A673 (cell line): Measurements from ENCODE around the gene STARD5.

Experiments used
- EZH2 ChIP-seq: fragments of 200-600 bp; sonication (generic); IDR thresholded peaks from 2 replicates; pipeline ENCODE4 v1.6.1; 2017; ENCODE audit warnings: borderline replicate concordance, low read depth, mild to moderate bottlenecking, mixed read lengths, antibody characterized with exemption, low read length; ENCODE audit not compliant: poor library complexity, severe bottlenecking
- TF ChIP-seq, protein P1 (sequence below): fragments of 300-800, 200-600 bp; sonication (generic); conservative IDR thresholded peaks from 2 replicates; pipeline ENCODE4 v1.5.1; 2017; ENCODE audit warnings: low read depth, mild to moderate bottlenecking, antibody characterized with exemption, low read length, moderate library complexity, mixed read lengths

DNA sequence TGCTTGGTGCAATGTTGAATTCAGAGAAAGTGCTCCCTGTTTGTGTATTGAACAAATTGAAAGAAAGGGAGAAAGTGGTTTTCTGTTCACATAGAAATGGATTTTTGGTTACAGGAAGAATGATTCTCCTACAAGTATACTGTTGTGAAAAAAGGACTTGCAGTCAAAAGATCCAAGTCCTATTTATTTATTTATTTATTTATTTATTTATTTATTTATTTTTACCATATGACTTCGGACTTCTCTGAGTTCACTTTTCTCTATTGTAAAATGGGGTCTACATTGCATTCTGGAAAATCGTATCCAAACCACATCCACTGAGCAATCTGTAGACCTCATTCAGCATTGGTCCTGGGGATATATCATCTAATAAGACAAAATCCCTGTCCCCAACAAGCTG lies 46.1 kb downstream of the STARD5 start:
- TF ChIP-seq, protein P1, sequence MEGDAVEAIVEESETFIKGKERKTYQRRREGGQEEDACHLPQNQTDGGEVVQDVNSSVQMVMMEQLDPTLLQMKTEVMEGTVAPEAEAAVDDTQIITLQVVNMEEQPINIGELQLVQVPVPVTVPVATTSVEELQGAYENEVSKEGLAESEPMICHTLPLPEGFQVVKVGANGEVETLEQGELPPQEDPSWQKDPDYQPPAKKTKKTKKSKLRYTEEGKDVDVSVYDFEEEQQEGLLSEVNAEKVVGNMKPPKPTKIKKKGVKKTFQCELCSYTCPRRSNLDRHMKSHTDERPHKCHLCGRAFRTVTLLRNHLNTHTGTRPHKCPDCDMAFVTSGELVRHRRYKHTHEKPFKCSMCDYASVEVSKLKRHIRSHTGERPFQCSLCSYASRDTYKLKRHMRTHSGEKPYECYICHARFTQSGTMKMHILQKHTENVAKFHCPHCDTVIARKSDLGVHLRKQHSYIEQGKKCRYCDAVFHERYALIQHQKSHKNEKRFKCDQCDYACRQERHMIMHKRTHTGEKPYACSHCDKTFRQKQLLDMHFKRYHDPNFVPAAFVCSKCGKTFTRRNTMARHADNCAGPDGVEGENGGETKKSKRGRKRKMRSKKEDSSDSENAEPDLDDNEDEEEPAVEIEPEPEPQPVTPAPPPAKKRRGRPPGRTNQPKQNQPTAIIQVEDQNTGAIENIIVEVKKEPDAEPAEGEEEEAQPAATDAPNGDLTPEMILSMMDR = no peak
- no peak for TF ChIP-seq EZH2
